SK-N-SH (cell line): Measurements from ENCODE around the gene SLC10A7. TPM values are rescaled to one million over a fixed set of nuclear protein-coding genes. Genes with fewer than 3 reads are reported as not detected.

Experiments used
- CTCF ChIA-PET: fragments of 300-600, 350-600 bp; formaldehyde crosslinking; extraction: SDS; loops from one replicate; lab custom pipeline; 2021; lab: Yijun Ruan, JAX
- POLR2A ChIA-PET: fragments of 350-600 bp; sonication (Branson Sonifier 250); formaldehyde crosslinking; extraction: SDS; loops from one replicate; lab custom pipeline; 2020; ENCODE audit warnings: antibody characterized with exemption, inconsistent platforms; lab: Yijun Ruan, JAX
- DNase-seq: peaks from one replicate; pipeline ENCODE4 v3.0.0; 2012
- H2AFZ ChIP-seq: fragments of 200-600 bp; sonication (generic); 2 replicates; pipeline ENCODE4 v1.8.1; 2016; ENCODE audit warnings: antibody characterized with exemption, mild to moderate bottlenecking, low read depth
- H3F3A ChIP-seq: fragments of 200-600 bp; sonication (generic); replicated peaks from 2 replicates; pipeline ENCODE3; 2016; ENCODE audit warnings: antibody characterized with exemption, mild to moderate bottlenecking; ENCODE audit not compliant: insufficient read depth
- H3K27ac ChIP-seq, 2 experiments: fragments of 200-500 bp in 1 of 2; fragments of 200-600 bp in 1 of 2; sonication (Bioruptor generic) in 1 of 2; sonication (generic), shearing (Covaris generic) in 1 of 2; 2 replicates each; pipeline versions ENCODE4 v1.5.1 to v1.6.1; 2014 to 2016; ENCODE audit warnings: low read depth in 2 of 2, inconsistent platforms in 1 of 2, low read length in 1 of 2, mild to moderate bottlenecking in 1 of 2, mixed read lengths in 1 of 2
- H3K27me3 ChIP-seq: fragments of 200-600 bp; sonication (generic), shearing (Covaris generic); 2 replicates; pipeline ENCODE4 v1.6.1; 2016; ENCODE audit warnings: mixed run types; ENCODE audit not compliant: insufficient read depth
- H3K36me3 ChIP-seq, 2 experiments: fragments of 200-500 bp in 1 of 2; fragments of 200-600 bp in 1 of 2; sonication (Bioruptor generic) in 1 of 2; sonication (generic) in 1 of 2; replicated peaks in 1 of 2; 2 replicates each; pipeline versions ENCODE3 to v1.5.1; 2014 to 2016; ENCODE audit warnings: low read length in 1 of 2, mild to moderate bottlenecking in 1 of 2; ENCODE audit not compliant: insufficient read depth in 2 of 2, control insufficient read depth in 1 of 2
- H3K4me1 ChIP-seq, 2 experiments: fragments of 200-500 bp in 1 of 2; fragments of 200-600 bp in 1 of 2; sonication (Bioruptor generic) in 1 of 2; sonication (generic), shearing (Covaris generic) in 1 of 2; 2 replicates each; pipeline versions ENCODE4 v1.5.1 to v1.6.1; 2014 to 2016; ENCODE audit warnings: low read depth in 1 of 2, low read length in 1 of 2, mixed run types in 1 of 2; ENCODE audit not compliant: insufficient read depth in 2 of 2, control insufficient read depth in 1 of 2
- H3K4me2 ChIP-seq: fragments of 200-600 bp; sonication (generic), shearing (Covaris generic); 2 replicates; pipeline ENCODE4 v1.6.1; 2017; ENCODE audit warnings: mixed run types
- H3K4me3 ChIP-seq, 2 experiments: fragments of 200-500 bp in 1 of 2; fragments of 200-600 bp in 1 of 2; sonication (Bioruptor generic) in 1 of 2; sonication (generic), shearing (Covaris generic) in 1 of 2; 2 replicates each; pipeline versions ENCODE4 v1.5.1 to v1.8.1; 2014 to 2016; ENCODE audit warnings: low read depth in 2 of 2, inconsistent platforms in 1 of 2, low read length in 1 of 2, mild to moderate bottlenecking in 1 of 2, mixed read lengths in 1 of 2, moderate library complexity in 1 of 2
- H3K79me2 ChIP-seq: fragments of 200-600 bp; sonication (generic); 2 replicates; pipeline ENCODE4 v1.8.1; 2017; ENCODE audit warnings: mild to moderate bottlenecking; ENCODE audit not compliant: insufficient read depth
- H3K9ac ChIP-seq: fragments of 200-600 bp; sonication (generic); 2 replicates; pipeline ENCODE4 v1.6.1; 2017; ENCODE audit warnings: mixed run types
- H3K9me2 ChIP-seq: fragments of 200-600 bp; sonication (generic); 2 replicates; pipeline ENCODE4 v1.6.1; 2017; ENCODE audit warnings: mixed run types
- H3K9me3 ChIP-seq: fragments of 200-600 bp; sonication (generic); 2 replicates; pipeline ENCODE4 v1.6.1; 2017; ENCODE audit warnings: mixed run types, mild to moderate bottlenecking, moderate library complexity
- H4K20me1 ChIP-seq: fragments of 200-600 bp; sonication (generic); 2 replicates; pipeline ENCODE4 v1.6.1; 2017; ENCODE audit warnings: mild to moderate bottlenecking, mixed run types; ENCODE audit not compliant: insufficient read depth
- ELF1 ChIP-seq: IDR thresholded peaks from 2 replicates; pipeline ENCODE4 v1.4.0; 2012
- GABPA ChIP-seq: IDR thresholded peaks from 2 replicates; pipeline ENCODE4 v1.4.0; 2012; ENCODE audit warnings: low read depth, mild to moderate bottlenecking
- JUND ChIP-seq: IDR thresholded peaks from 2 replicates; pipeline ENCODE4 v1.4.0; 2012
- MXI1 ChIP-seq: IDR thresholded peaks from 2 replicates; pipeline ENCODE4 v1.6.1; 2012; ENCODE audit warnings: mild to moderate bottlenecking, low read depth, low read length, improper control_type of control experiment
- NRF1 ChIP-seq: IDR thresholded peaks from 2 replicates; pipeline ENCODE4 v1.6.1; 2012; ENCODE audit warnings: low read depth, mild to moderate bottlenecking, low read length
- POLR2AphosphoS5 ChIP-seq: IDR thresholded peaks from 2 replicates; pipeline ENCODE4 v1.6.1; 2012; ENCODE audit warnings: low read depth, low read length
- RXRA ChIP-seq: IDR thresholded peaks from 2 replicates; pipeline ENCODE4 v1.4.0; 2012; ENCODE audit warnings: low read depth, mild to moderate bottlenecking, borderline replicate concordance
- SIN3A ChIP-seq: IDR thresholded peaks from 2 replicates; pipeline ENCODE4 v1.6.1; 2012; ENCODE audit warnings: low read depth, mild to moderate bottlenecking, low read length, moderate library complexity, borderline replicate concordance
- SMC3 ChIP-seq: IDR thresholded peaks from 2 replicates; pipeline ENCODE4 v1.6.1; 2012; ENCODE audit warnings: low read depth, low read length, improper control_type of control experiment
- YY1 ChIP-seq: IDR thresholded peaks from 2 replicates; pipeline ENCODE4 v1.4.0; 2012; ENCODE audit warnings: low read depth, mild to moderate bottlenecking
- whole genome bisulfite sequencing: methylation state at CpG from one replicate; pipeline ENCODE4 v1.1.6; 2017; ENCODE audit warnings: low lambda C conversion rate; 5-methylcytosine and 5-hydroxymethylcytosine counted together
- polyA plus RNA-seq, 3 experiments: library from polyadenylated mRNA; depleted of rRNA; stranded (reverse); fragments of >200 nt; gene quantifications; 2 replicates each; pipeline ENCODE4 v1.2.3, GENCODE V29; 2012
- TF ChIP-seq, protein P1 (sequence below): IDR thresholded peaks from 2 replicates; pipeline ENCODE4 v1.4.0; 2012; ENCODE audit warnings: low read depth, borderline replicate concordance
- TF ChIP-seq, protein P2 (sequence below): IDR thresholded peaks from 2 replicates; pipeline ENCODE4 v1.4.0; 2012; ENCODE audit warnings: low read depth
- TF ChIP-seq, protein P3 (sequence below): IDR thresholded peaks from 2 replicates; pipeline ENCODE4 v1.4.0; 2012; ENCODE audit warnings: low read depth, borderline replicate concordance

SLC10A7 gene
- polyA plus RNA-seq, 1 of the 3 experiments (the other 2 are of a cell fraction) = 3.3 TPM

DNA sequence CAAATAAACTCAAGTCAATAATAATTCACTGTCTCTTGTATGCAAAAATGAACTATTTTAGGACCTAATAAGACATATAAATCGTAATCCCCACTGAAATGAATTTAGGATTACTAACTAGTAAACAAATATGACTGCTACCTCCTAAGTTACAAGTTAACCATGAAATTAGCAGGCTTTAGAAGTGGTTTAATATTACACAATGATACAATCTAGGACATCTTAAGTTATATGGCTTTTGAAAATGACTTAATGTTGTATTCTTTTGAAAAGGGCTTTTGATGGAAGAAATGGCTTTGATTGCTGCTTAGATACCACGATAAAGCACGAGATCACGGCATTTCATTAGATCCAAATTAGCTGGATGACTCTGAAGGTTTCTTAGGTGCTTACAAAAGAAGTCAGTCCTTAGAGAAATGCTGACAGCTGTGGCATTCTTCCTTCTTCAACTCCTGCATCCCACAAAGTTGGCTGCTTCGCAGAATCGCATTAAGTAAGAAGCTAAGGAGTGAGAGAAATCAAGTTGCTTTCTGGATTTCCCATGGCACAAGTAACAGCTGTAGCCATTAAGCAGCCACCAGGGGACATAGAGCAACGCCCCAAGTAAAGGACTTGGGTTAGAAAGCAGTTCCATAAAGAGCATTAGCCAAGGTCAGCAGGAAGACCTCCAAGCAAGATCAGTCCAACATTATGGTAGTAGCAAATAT lies 6.9 kb downstream of the SLC10A7 start:
- 89% methylated on average over 7 of the region's 7 CpGs for WGBS

DNA sequence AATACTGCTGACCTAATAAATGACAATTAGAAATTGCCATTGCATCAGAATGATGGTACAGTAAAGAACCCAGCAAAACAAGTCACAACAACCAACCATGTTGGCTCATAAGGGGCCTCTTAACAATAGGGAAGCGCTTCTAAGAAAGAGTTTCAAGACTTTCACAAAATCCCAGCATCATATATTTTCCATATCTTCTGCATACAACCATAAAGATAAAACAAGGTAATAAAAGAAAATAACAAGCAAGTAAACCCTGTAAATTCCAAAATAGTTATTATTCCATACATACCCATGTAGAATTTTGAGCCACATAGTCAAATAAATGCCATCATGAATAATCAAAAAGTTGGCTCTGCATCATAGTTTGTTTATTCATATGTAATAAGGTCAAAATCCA lies 8.2 kb downstream of the SLC10A7 start:
- H3K36me3 ChIP-seq = peaks cover 2 to 10% of the 10 kb centered on the region in 2 experiments
- no peaks in the 10 kb centered on the region for H3K27me3 ChIP-seq
- WGBS = 100% methylated on average over 1 of the region's 1 CpG
- peaks cover 15% of the 10 kb centered on the region for H3K79me2 ChIP-seq
- peaks cover 0 to 5% of the 10 kb centered on the region in 2 experiments; a peak in 1 of 4 replicates for H3K4me1 ChIP-seq
- POLR2A ChIA-PET = no interaction called here
- no peak for TF ChIP-seq RXRA
- TF ChIP-seq SMC3 = no peak
- TF ChIP-seq, protein P1, sequence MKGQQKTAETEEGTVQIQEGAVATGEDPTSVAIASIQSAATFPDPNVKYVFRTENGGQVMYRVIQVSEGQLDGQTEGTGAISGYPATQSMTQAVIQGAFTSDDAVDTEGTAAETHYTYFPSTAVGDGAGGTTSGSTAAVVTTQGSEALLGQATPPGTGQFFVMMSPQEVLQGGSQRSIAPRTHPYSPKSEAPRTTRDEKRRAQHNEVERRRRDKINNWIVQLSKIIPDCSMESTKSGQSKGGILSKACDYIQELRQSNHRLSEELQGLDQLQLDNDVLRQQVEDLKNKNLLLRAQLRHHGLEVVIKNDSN = no peak
- TF ChIP-seq MXI1 = no peak
- no peak for TF ChIP-seq YY1
- TF ChIP-seq GABPA = no peak
- TF ChIP-seq, protein P2, sequence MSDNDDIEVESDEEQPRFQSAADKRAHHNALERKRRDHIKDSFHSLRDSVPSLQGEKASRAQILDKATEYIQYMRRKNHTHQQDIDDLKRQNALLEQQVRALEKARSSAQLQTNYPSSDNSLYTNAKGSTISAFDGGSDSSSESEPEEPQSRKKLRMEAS = no peak
- no peak for TF ChIP-seq SIN3A
- no peak for TF ChIP-seq JUND
- TF ChIP-seq, protein P3, sequence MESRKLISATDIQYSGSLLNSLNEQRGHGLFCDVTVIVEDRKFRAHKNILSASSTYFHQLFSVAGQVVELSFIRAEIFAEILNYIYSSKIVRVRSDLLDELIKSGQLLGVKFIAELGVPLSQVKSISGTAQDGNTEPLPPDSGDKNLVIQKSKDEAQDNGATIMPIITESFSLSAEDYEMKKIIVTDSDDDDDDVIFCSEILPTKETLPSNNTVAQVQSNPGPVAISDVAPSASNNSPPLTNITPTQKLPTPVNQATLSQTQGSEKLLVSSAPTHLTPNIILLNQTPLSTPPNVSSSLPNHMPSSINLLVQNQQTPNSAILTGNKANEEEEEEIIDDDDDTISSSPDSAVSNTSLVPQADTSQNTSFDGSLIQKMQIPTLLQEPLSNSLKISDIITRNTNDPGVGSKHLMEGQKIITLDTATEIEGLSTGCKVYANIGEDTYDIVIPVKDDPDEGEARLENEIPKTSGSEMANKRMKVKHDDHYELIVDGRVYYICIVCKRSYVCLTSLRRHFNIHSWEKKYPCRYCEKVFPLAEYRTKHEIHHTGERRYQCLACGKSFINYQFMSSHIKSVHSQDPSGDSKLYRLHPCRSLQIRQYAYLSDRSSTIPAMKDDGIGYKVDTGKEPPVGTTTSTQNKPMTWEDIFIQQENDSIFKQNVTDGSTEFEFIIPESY = no peak
- no peak for TF ChIP-seq NRF1
- no peak for TF ChIP-seq ELF1
- no peak overlapping the region for H3K27ac ChIP-seq
- H3K9me2 ChIP-seq = no peaks in the 10 kb centered on the region
- no peaks in the 10 kb centered on the region for H3K9me3 ChIP-seq
- CTCF ChIA-PET = no interaction called here
- H2AFZ ChIP-seq = no peak overlapping the region
- H3K9ac ChIP-seq = no peak overlapping the region
- no peak for DNase-seq
- H3K4me2 ChIP-seq = no peak overlapping the region
- no peak overlapping the region for H3K4me3 ChIP-seq
- no peaks in the 10 kb centered on the region for H4K20me1 ChIP-seq
- peaks cover 4% of the 10 kb centered on the region for H3F3A ChIP-seq

More for the DNA sequence above, 6.9 kb downstream of the SLC10A7 start:
- no peaks in the 10 kb centered on the region for H3K27me3 ChIP-seq
- H3K4me3 ChIP-seq = no peak overlapping the region
- H3K79me2 ChIP-seq = peaks cover 20% of the 10 kb centered on the region
- peaks cover 4% of the 10 kb centered on the region for H3F3A ChIP-seq
- H3K9me3 ChIP-seq = no peaks in the 10 kb centered on the region
- H3K9me2 ChIP-seq = no peaks in the 10 kb centered on the region
- no peaks in the 10 kb centered on the region for H4K20me1 ChIP-seq
- H3K4me2 ChIP-seq = no peak overlapping the region
- ChIA-PET POLR2A (no interaction called here), CTCF (no interaction called here)
- peaks cover 2 to 10% of the 10 kb centered on the region in 2 experiments for H3K36me3 ChIP-seq
- H2AFZ ChIP-seq = no peak overlapping the region
- no peak for DNase-seq
- no peak for TF ChIP-seq POLR2AphosphoS5
- H3K9ac ChIP-seq = no peak overlapping the region
- H3K27ac ChIP-seq = no peak overlapping the region
- H3K4me1 ChIP-seq = peaks cover 0 to 5% of the 10 kb centered on the region in 2 experiments; a peak in 1 of 4 replicates
